ENCODE data around the gene TSPEAR.
A peak's percentile ranks its signal among the peaks of the same experiment; 100 is the strongest.

TSPEAR gene

DNA sequence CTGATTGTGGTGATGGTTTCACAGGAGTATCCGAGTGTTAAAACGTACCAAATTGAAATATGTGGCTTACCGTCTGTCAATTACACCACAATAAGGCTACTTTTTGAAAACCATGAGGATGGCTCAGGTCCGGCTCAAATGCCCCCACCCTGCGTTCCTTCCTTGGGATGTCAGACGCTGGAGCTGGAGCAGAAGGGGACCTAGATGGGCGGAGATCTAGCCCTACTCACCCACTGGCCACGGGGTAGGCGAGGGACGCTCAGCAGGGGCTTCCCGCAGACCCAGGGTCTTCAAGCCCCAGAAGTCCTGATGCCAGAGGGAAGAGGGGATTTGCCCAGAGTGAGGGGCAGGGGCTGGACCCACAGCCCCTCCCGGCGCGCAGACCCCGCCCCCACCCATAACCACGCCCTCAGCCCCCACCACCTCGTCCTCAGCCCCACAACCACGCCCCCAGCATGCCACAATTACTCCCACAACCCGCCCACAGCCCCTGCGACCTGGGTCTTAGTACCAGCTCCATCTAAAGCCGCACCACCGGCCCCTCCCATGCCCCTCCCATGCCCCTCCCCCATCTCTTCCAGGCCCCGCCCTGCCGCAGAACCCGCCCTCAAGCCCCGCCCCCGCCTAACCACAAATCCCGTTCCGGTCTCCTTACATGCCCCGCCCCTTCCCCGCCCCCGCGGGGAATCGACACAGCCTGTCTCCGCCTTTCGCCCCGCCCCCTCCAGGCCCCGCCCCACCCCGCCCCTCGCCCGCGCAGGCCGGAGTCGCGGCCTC lies 256.4 kb downstream of the TSPEAR start, which contains the start of gene LRRC3:
Gene LRRC3, plus strand, starts transcription at position 764 of the 777 bp plus-strand sequence. CDS start 1,135 bp downstream, outside the sequence.
- peak; percentile 78 for DNase-seq (ENCODE audit: extremely low read depth, insufficient read length)

DNA sequence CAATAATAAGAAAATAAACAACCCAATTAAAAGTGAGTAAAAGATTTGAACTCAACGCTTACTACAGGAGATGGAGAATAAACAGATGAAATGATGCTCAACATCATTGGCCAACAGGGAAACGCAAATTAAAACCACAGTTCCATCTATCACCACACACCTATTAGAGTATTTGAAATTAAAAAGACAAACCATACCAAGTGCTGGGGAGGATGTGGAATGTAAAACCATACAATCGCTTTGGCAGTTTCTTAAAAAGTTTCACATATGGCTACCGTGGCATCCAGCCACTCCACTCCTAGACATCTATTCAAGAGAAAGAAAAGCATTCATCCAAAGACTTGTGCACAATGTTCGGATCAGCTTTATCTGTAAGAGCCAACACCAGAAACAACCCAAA lies 257.3 kb downstream of the TSPEAR start:
- H3K27me3 ChIP-seq (replicated peaks; ENCODE audit: control insufficient read depth, insufficient read depth, low read length): no peaks in the 10 kb centered on the region
- H3K4me3 ChIP-seq (replicated peaks; ENCODE audit: low read depth, low read length): no peak overlapping the region
- no peaks in the 10 kb centered on the region for H3K36me3 ChIP-seq (ENCODE audit: control insufficient read depth, insufficient read depth, low read length)
- DNase-seq (ENCODE audit: extremely low read depth, insufficient read length): no peak
- TF ChIP-seq, protein P1, sequence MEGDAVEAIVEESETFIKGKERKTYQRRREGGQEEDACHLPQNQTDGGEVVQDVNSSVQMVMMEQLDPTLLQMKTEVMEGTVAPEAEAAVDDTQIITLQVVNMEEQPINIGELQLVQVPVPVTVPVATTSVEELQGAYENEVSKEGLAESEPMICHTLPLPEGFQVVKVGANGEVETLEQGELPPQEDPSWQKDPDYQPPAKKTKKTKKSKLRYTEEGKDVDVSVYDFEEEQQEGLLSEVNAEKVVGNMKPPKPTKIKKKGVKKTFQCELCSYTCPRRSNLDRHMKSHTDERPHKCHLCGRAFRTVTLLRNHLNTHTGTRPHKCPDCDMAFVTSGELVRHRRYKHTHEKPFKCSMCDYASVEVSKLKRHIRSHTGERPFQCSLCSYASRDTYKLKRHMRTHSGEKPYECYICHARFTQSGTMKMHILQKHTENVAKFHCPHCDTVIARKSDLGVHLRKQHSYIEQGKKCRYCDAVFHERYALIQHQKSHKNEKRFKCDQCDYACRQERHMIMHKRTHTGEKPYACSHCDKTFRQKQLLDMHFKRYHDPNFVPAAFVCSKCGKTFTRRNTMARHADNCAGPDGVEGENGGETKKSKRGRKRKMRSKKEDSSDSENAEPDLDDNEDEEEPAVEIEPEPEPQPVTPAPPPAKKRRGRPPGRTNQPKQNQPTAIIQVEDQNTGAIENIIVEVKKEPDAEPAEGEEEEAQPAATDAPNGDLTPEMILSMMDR (IDR thresholded peaks at IDR 0.05; ENCODE audit: insufficient read depth, low read length, poor library complexity, severe bottlenecking): no peak

More for the DNA sequence above, 256.4 kb downstream of the TSPEAR start, which contains the start of gene LRRC3:
- H3K27me3 ChIP-seq (replicated peaks; ENCODE audit: control insufficient read depth, insufficient read depth, low read length): no peaks in the 10 kb centered on the region
- H3K4me3 ChIP-seq (replicated peaks; ENCODE audit: low read depth, low read length): peak within 1 kb of the TSS; percentile 60
- TF ChIP-seq, protein P1 (IDR thresholded peaks at IDR 0.05; ENCODE audit: insufficient read depth, low read length, poor library complexity, severe bottlenecking): no peak
- H3K36me3 ChIP-seq (ENCODE audit: control insufficient read depth, insufficient read depth, low read length): no peaks in the 10 kb centered on the region

DNA sequence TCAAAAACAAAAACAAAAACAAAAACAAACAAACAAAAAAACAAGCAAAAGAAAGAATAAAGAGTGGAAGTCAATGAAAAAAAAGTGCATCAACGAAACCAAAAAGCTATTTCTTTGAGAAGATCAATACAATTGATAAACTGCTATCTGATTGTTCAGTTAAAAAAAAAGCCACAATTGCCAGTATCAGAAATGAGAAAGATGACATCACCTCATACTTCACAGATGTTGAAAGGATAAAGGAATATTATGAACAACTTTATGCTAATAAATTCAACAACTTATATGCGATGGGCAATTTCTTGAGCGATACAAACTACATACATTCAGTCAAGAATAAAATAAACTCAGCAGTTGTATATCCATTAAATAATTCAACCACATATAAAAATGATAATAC lies 258.3 kb downstream of the TSPEAR start:
- TF ChIP-seq, protein P1 (IDR thresholded peaks at IDR 0.05; ENCODE audit: insufficient read depth, low read length, poor library complexity, severe bottlenecking): no peak
- Histone ChIP-seq H3K27me3 (replicated peaks; ENCODE audit: control insufficient read depth, insufficient read depth, low read length) (no peaks in the 10 kb centered on the region), H3K36me3 (ENCODE audit: control insufficient read depth, insufficient read depth, low read length) (no peaks in the 10 kb centered on the region), H3K4me3 (replicated peaks; ENCODE audit: low read depth, low read length) (no peak overlapping the region)
- DNase-seq (ENCODE audit: extremely low read depth, insufficient read length): no peak

DNA sequence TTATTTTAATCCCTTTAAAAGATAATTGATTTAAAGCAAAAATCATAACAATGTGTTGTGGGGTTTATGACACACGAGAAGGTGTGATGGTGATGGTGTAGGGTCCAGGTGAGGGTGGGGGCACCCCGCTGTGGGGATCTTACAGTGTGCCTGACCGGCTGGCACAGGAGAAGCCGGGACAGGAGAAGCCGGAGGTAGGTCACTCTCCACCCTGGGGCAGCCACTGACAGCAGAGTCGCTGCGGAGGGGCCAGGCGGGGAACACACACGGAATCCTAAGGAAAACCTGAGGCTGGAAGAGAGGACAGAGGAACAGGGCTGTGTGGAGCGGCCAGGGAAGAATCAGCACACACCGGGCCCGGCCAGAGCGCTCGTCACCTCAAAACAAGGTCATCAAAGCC lies 260.4 kb downstream of the TSPEAR start:
- Histone ChIP-seq H3K4me3 (replicated peaks; ENCODE audit: low read depth, low read length) (no peak overlapping the region), H3K36me3 (ENCODE audit: control insufficient read depth, insufficient read depth, low read length) (no peaks in the 10 kb centered on the region), H3K27me3 (replicated peaks; ENCODE audit: control insufficient read depth, insufficient read depth, low read length) (no peaks in the 10 kb centered on the region)
- no peak for DNase-seq (ENCODE audit: extremely low read depth, insufficient read length)
- TF ChIP-seq, protein P1 (IDR thresholded peaks at IDR 0.05; ENCODE audit: insufficient read depth, low read length, poor library complexity, severe bottlenecking): no peak

DNA sequence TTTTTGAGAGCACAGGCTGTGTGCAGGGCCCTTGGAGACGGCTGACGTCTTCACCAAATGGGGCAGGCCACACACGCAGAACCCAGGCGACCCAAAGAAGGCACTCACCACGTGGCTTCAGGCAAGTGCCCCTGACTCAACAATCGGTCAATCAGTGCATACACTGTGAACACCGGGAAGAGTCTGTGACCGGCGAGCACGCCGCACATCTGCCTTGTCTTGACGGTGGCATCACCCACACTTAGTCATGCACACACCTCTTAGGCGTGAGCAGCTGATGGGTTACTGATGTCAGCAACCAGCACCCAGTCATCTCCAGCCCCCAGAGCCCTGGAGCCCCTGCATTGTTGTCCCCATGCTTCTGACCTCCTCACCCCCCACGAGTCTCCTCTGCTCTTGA lies 261.0 kb downstream of the TSPEAR start:
- no peak overlapping the region for H3K4me3 ChIP-seq (replicated peaks; ENCODE audit: low read depth, low read length)
- TF ChIP-seq, protein P1 (IDR thresholded peaks at IDR 0.05; ENCODE audit: insufficient read depth, low read length, poor library complexity, severe bottlenecking): no peak
- DNase-seq (ENCODE audit: extremely low read depth, insufficient read length): no peak
- no peaks in the 10 kb centered on the region for H3K27me3 ChIP-seq (replicated peaks; ENCODE audit: control insufficient read depth, insufficient read depth, low read length)
- H3K36me3 ChIP-seq (ENCODE audit: control insufficient read depth, insufficient read depth, low read length): no peaks in the 10 kb centered on the region

Data from GM06990 (cell line).